SU-DHL-6 (cell line): Measurements from ENCODE around the gene GJB1.

ENCODE experiments used
- EZH2phosphoT487 ChIP-seq: fragments of 200-600 bp; sonication (generic), shearing (Covaris generic); conservative IDR thresholded peaks from 2 replicates; pipeline ENCODE4 v1.6.1; 2018; ENCODE audit warnings: mild to moderate bottlenecking, antibody characterized with exemption, low read length, moderate library complexity, mixed read lengths
- TF ChIP-seq, protein P1 (sequence below): fragments of 200-600 bp; sonication (generic); IDR thresholded peaks from one replicate; pipeline ENCODE4 v1.5.1; 2017; ENCODE audit warnings: antibody characterized with exemption, mild to moderate bottlenecking, low read length, moderate library complexity; ENCODE audit not compliant: insufficient read depth, poor library complexity, severe bottlenecking

- TF ChIP-seq, protein P1, sequence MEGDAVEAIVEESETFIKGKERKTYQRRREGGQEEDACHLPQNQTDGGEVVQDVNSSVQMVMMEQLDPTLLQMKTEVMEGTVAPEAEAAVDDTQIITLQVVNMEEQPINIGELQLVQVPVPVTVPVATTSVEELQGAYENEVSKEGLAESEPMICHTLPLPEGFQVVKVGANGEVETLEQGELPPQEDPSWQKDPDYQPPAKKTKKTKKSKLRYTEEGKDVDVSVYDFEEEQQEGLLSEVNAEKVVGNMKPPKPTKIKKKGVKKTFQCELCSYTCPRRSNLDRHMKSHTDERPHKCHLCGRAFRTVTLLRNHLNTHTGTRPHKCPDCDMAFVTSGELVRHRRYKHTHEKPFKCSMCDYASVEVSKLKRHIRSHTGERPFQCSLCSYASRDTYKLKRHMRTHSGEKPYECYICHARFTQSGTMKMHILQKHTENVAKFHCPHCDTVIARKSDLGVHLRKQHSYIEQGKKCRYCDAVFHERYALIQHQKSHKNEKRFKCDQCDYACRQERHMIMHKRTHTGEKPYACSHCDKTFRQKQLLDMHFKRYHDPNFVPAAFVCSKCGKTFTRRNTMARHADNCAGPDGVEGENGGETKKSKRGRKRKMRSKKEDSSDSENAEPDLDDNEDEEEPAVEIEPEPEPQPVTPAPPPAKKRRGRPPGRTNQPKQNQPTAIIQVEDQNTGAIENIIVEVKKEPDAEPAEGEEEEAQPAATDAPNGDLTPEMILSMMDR, result no peak
- no peak for TF ChIP-seq EZH2phosphoT487
Measured at GRCh38 chrX:71210816-71211215, 12.2 kb upstream of the GJB1 start.
